GM23248 (cell line): ENCODE data around the gene PRPF40B. TPM values are rescaled to one million over a fixed set of nuclear protein-coding genes. Genes with fewer than 3 reads are reported as not detected.

Source experiments
- DNase-seq: peaks from one replicate; pipeline ENCODE4 v3.0.0-alpha.2; 2015
- H2AFZ ChIP-seq: fragments of 200-600 bp; sonication (generic); 2 replicates; pipeline ENCODE4 v1.6.1; 2016; ENCODE audit warnings: antibody characterized with exemption
- H3F3A ChIP-seq: fragments of 200-600 bp; sonication (generic); 2 replicates; pipeline ENCODE4 v1.6.1; 2016; ENCODE audit warnings: mild to moderate bottlenecking, antibody characterized with exemption, mixed run types; ENCODE audit not compliant: insufficient read depth
- H3K27ac ChIP-seq: fragments of 200-600 bp; sonication (generic); 2 replicates; pipeline ENCODE4 v1.5.1; 2016; ENCODE audit warnings: mild to moderate bottlenecking
- H3K27me3 ChIP-seq: fragments of 200-600 bp; sonication (generic); replicated peaks from 2 replicates; pipeline ENCODE4 v1.6.1; 2016; ENCODE audit warnings: mild to moderate bottlenecking; ENCODE audit not compliant: insufficient read depth
- H3K36me3 ChIP-seq: fragments of 200-600 bp; sonication (generic); 2 replicates; pipeline ENCODE4 v1.6.1; 2016; ENCODE audit warnings: low read depth, mild to moderate bottlenecking
- H3K4me1 ChIP-seq: fragments of 200-600 bp; sonication (generic); 2 replicates; pipeline ENCODE4 v1.6.1; 2016; ENCODE audit warnings: mild to moderate bottlenecking; ENCODE audit not compliant: insufficient read depth
- H3K4me2 ChIP-seq: fragments of 200-600 bp; sonication (generic); one replicate; pipeline ENCODE4 v1.6.1; 2016; ENCODE audit warnings: mild to moderate bottlenecking; ENCODE audit not compliant: unreplicated experiment
- H3K4me3 ChIP-seq: fragments of 200-600 bp; sonication (generic); 2 replicates; pipeline ENCODE4 v1.5.1; 2016; ENCODE audit warnings: mild to moderate bottlenecking
- H3K79me2 ChIP-seq: fragments of 200-600 bp; sonication (generic); 2 replicates; pipeline ENCODE4 v1.6.1; 2016; ENCODE audit warnings: mild to moderate bottlenecking; ENCODE audit not compliant: insufficient read depth
- H3K9ac ChIP-seq: fragments of 200-600 bp; sonication (generic); 2 replicates; pipeline ENCODE4 v1.6.1; 2016; ENCODE audit warnings: mild to moderate bottlenecking
- H3K9me2 ChIP-seq: fragments of 200-600 bp; sonication (generic); 2 replicates; pipeline ENCODE4 v1.6.1; 2016; ENCODE audit warnings: mixed run types, mild to moderate bottlenecking, moderate library complexity; ENCODE audit not compliant: insufficient read depth
- H3K9me3 ChIP-seq: fragments of 200-600 bp; sonication (generic); one replicate; pipeline ENCODE4 v1.6.1; 2017; ENCODE audit warnings: low read depth
- H4K20me1 ChIP-seq: fragments of 200-600 bp; sonication (generic); 2 replicates; pipeline ENCODE4 v1.6.0; 2016; ENCODE audit not compliant: insufficient read depth
- EZH2 ChIP-seq: fragments of 200-600 bp; sonication (generic); IDR thresholded peaks from 2 replicates; pipeline ENCODE4 v1.6.1; 2018; ENCODE audit warnings: antibody characterized with exemption, mild to moderate bottlenecking; ENCODE audit not compliant: insufficient read depth, poor library complexity, severe bottlenecking
- EZH2phosphoT487 ChIP-seq: fragments of 200-600 bp; sonication (generic); IDR thresholded peaks from 2 replicates; pipeline ENCODE4 v1.6.1; 2018; ENCODE audit warnings: antibody characterized with exemption, moderate library complexity, mild to moderate bottlenecking, low read depth; ENCODE audit not compliant: insufficient read depth
- WGBS, 2 experiments: methylation state at CpG; one replicate each; pipeline ENCODE4 v1.1.6; 2015 to 2017; ENCODE audit warnings: low lambda C conversion rate in 2 of 2, low coverage in 1 of 2; ENCODE audit errors: missing lambda C conversion rate in 2 of 2; 5-methylcytosine and 5-hydroxymethylcytosine counted together
- in situ Hi-C: fragments of 300-500 bp; cut with MboI; formaldehyde crosslinking; loops from 2 replicates; pipeline ENCODE4 v1.15.0; 2020
- polyA plus RNA-seq: library from polyadenylated mRNA; unstranded; fragments of >200 nt; fragmentation: Nextera tagmentation; extraction: Ambion mirVana; gene quantifications from 2 replicates; pipeline ENCODE4 v1.2.1, GENCODE V29; 2016
- total RNA-seq: library from RNA; depleted of rRNA; stranded (reverse); fragments of >200 nt; shearing (Covaris generic); gene quantifications from 2 replicates; pipeline ENCODE4 v1.2.3, GENCODE V29; 2014; rRNA removed

The PRPF40B gene
- 9.9 and 10.2 TPM in 2 replicates for total RNA-seq
- 11.6 and 12.6 TPM in 2 replicates for polyA plus RNA-seq

- no peaks in the 10 kb centered on the region for H3K79me2 ChIP-seq
- no peaks in the 10 kb centered on the region for H3K9me3 ChIP-seq
- peak within 1 kb of the TSS; percentile 52 for H3K27ac ChIP-seq
- H4K20me1 ChIP-seq, result no peaks in the 10 kb centered on the region
- 1 to 4% methylated on average over 35 to 70 of the region's 76 CpGs for WGBS, 2 experiments
- peak; percentile 94 for DNase-seq
- H3F3A ChIP-seq, result peaks cover 33% of the 10 kb centered on the region
- H3K36me3 ChIP-seq, result no peaks in the 10 kb centered on the region
- peak within 1 kb of the TSS; percentile 77 for H3K4me3 ChIP-seq
- H3K4me2 ChIP-seq, result peak within 1 kb of the TSS; percentile 93
- H3K9me2 ChIP-seq, result no peaks in the 10 kb centered on the region
- no peaks in the 10 kb centered on the region for H3K27me3 ChIP-seq
- peaks cover 25% of the 10 kb centered on the region for H3K4me1 ChIP-seq
- H2AFZ ChIP-seq, result peak within 1 kb of the TSS; percentile 84
- peak within 1 kb of the TSS; percentile 77 for H3K9ac ChIP-seq
- in situ Hi-C loops, result no loop called here
- TF ChIP-seq EZH2 (no peak), EZH2phosphoT487 (no peak)
Observed at GRCh38 chr12:49623142-49623904, at the start of gene PRPF40B. TSS of gene PRPF40B (plus strand) at chr12:49623561. CDS start at chr12:49623591, 30 bp downstream.

GRCh38 chr12:49577589-49578315, 45.6 kb upstream of the PRPF40B start:
- no peak overlapping the region for H3K4me3 ChIP-seq
- 70 to 71% methylated on average over 9 of the region's 9 CpGs for WGBS, 2 experiments
- H3K4me2 ChIP-seq, result no peak overlapping the region
- no peak overlapping the region for H2AFZ ChIP-seq
- no peak overlapping the region for H3K27ac ChIP-seq
- no peak for DNase-seq
- no peaks in the 10 kb centered on the region for H3K9me3 ChIP-seq
- H3K36me3 ChIP-seq, result 0 out of 2 replicates have a peak, but pooled peaks cover 3% of the 10 kb centered on the region
- no peak overlapping the region for H3K9ac ChIP-seq
- H3K79me2 ChIP-seq, result no peaks in the 10 kb centered on the region
- H3F3A ChIP-seq, result no peaks in the 10 kb centered on the region
- no peaks in the 10 kb centered on the region for H3K9me2 ChIP-seq
- no peaks in the 10 kb centered on the region for H3K27me3 ChIP-seq
- in situ Hi-C loops, result no loop called here
- TF ChIP-seq EZH2 (no peak), EZH2phosphoT487 (no peak)
- no peaks in the 10 kb centered on the region for H4K20me1 ChIP-seq
- no peaks in the 10 kb centered on the region for H3K4me1 ChIP-seq

GRCh38 chr12:49578471-49579112, 44.8 kb upstream of the PRPF40B start:
- Histone ChIP-seq H2AFZ (no peak overlapping the region), H3K4me2 (no peak overlapping the region)
- DNase-seq, result no peak

More at GRCh38 chr12:49578471-49579112, 44.8 kb upstream of the PRPF40B start:
- Histone ChIP-seq H3K27ac (no peak overlapping the region), H3K36me3 (0 out of 2 replicates have a peak, but pooled peaks cover 3% of the 10 kb centered on the region), H3K4me1 (no peaks in the 10 kb centered on the region), H4K20me1 (no peaks in the 10 kb centered on the region), H3K27me3 (no peaks in the 10 kb centered on the region), H3K79me2 (no peaks in the 10 kb centered on the region), H3K4me3 (no peak overlapping the region), H3K9me2 (no peaks in the 10 kb centered on the region), H3F3A (no peaks in the 10 kb centered on the region), H3K9ac (no peak overlapping the region), H3K9me3 (no peaks in the 10 kb centered on the region)
- in situ Hi-C loops, result no loop called here
- WGBS, 2 experiments, result 89 to 93% methylated on average over 13 of the region's 13 CpGs
- TF ChIP-seq EZH2phosphoT487 (no peak), EZH2 (no peak)
